ENCODE results near the gene PLEKHG5. TPM values are rescaled to one million over a fixed set of nuclear protein-coding genes. Genes with fewer than 3 reads are reported as not detected.

Gene PLEKHG5
- total RNA-seq, 2 donors from 2014 or later = 7.0 to 7.9 TPM

DNA sequence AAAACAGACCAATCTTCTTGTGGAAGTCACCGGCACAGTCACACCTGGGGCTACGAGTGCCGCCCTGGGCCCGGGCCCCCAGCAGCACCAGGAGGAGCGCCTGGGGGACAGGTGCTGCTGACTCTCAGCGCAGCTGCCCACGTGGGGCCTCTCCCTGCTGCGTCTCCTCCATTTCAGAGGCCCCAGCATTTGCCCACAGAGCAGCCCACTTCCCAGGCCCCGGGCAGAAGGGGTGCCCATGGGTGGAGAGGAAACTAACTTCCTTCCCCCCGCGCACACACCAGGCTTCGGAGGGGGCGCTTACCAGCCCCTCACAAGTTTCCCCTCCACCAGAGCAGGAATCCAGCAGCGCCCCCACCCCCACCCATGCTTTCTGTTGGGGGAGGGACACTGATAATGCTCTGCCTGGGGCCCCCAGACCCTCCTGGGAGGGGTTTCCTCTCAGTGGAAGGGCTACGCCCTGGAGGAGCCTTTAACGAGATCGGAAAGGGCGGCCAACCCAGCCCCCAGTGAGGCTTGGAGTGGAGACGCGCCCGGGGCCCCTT, 25.9 kb downstream of the PLEKHG5 start:
- no peak overlapping the region for H3K27ac ChIP-seq
- no peaks in the 10 kb centered on the region for H3K27me3 ChIP-seq
- no peak for TF ChIP-seq CTCF (IDR thresholded peaks at IDR 0.05)
- H3K36me3 ChIP-seq = peaks cover 26% of the 10 kb centered on the region
- no peak for DNase-seq (ENCODE audit: low spot score)
- H3K4me1 ChIP-seq = peaks cover 0 to 9% of the 10 kb centered on the region in 2 donors
- H3K4me3 ChIP-seq = peak overlapping the region in 1 of 2 donors; percentile 13
- no peaks in the 10 kb centered on the region for H3K9me3 ChIP-seq

GRCh38 chr1:6464915-6465314, 26.6 kb downstream of the PLEKHG5 start:
- H3K4me3 ChIP-seq = no peak overlapping the region
- TF ChIP-seq CTCF (IDR thresholded peaks at IDR 0.05) = no peak
- no peaks in the 10 kb centered on the region for H3K9me3 ChIP-seq
- no peak for DNase-seq (ENCODE audit: low spot score)
- H3K27me3 ChIP-seq = no peaks in the 10 kb centered on the region
- H3K4me1 ChIP-seq = peaks cover 0 to 15% of the 10 kb centered on the region in 2 donors
- H3K27ac ChIP-seq = no peak overlapping the region
- peaks cover 20% of the 10 kb centered on the region for H3K36me3 ChIP-seq

GRCh38 chr1:6464514-6464836, 27.0 kb downstream of the PLEKHG5 start:
- Histone ChIP-seq H3K27ac (no peak overlapping the region), H3K9me3 (no peaks in the 10 kb centered on the region), H3K4me3 (no peak overlapping the region), H3K4me1 (peaks cover 0 to 19% of the 10 kb centered on the region in 2 donors), H3K27me3 (no peaks in the 10 kb centered on the region), H3K36me3 (peaks cover 17% of the 10 kb centered on the region)
- TF ChIP-seq CTCF (IDR thresholded peaks at IDR 0.05) = peak in 1 of 2 donors; percentile 50
- DNase-seq (ENCODE audit: low spot score) = no peak

DNA sequence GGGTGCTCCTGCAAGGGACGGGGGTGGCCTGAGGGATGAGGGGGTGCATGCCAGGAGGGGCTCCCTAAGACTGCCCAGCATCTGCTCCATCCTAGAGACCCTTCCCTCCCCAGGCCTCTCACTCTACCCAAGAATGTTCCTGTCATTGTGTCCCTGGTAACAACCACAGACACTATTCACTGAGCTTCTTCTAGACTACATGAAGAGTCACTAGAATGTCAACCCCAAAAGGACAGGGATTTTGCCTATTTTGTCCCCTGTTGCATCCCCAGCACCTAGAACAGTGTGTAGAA, 28.4 kb downstream of the PLEKHG5 start:
- Histone ChIP-seq H3K9me3 (no peaks in the 10 kb centered on the region), H3K4me3 (no peak overlapping the region), H3K36me3 (peaks cover 5% of the 10 kb centered on the region), H3K27ac (no peak overlapping the region), H3K27me3 (no peaks in the 10 kb centered on the region), H3K4me1 (peaks cover 0 to 19% of the 10 kb centered on the region in 2 donors)
- no peak for DNase-seq (ENCODE audit: low spot score)
- TF ChIP-seq CTCF (IDR thresholded peaks at IDR 0.05) = no peak

DNA sequence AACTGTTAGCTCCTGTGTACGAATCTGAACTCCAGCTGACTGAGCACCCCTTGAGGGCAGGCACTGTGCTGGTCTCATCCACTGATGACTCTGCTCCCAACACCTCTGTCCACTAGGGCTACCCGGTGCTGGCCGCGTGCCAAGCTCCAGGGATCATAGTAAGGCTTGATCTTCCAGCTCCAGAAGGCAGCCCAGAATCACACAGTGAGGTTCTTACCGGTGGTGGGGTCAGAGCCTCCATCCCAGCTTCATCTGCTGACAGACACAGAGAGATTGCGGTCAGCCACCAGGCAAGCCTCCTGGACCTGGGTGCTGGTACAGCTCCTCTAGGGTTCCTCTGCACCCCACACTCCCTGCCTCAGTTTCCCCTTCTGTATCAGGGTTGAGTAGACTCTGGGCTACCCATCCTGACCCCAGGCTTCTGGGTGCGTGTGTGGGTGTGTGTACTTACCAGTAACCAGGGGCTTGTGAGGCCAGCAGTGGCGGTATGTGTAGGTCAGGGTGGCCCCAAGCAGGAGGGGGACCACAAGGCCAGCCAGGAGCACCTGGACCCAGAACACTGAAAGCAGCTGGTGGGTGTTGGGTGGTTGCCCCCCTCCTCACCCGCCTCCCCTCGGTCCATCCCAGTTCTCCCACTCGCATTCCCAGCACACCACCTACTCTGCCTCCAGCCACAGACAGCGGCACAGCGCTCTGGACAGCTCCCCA, 28.9 kb downstream of the PLEKHG5 start:
- Histone ChIP-seq H3K4me1 (peaks cover 0 to 19% of the 10 kb centered on the region in 2 donors), H3K9me3 (no peaks in the 10 kb centered on the region), H3K27ac (no peak overlapping the region), H3K36me3 (peaks cover under 1% of the 10 kb centered on the region), H3K27me3 (no peaks in the 10 kb centered on the region), H3K4me3 (no peak overlapping the region)
- no peak for TF ChIP-seq CTCF (IDR thresholded peaks at IDR 0.05)
- DNase-seq (ENCODE audit: low spot score) = no peak
